Tibial nerve (tissue), 4 donors: ENCODE data around the gene SLMAP.

ENCODE experiments used
- EP300 ChIP-seq, 2 donors: sonication (generic); formaldehyde crosslinking; IDR thresholded peaks; one replicate each; pipeline ENCODE4 v1.6.1; 2017; ENCODE audit warnings: antibody characterized with exemption in 2 of 2, mild to moderate bottlenecking in 1 of 2
- TF ChIP-seq, protein P1 (sequence below), 5 experiments: fragments of 200-600 bp in 3 of 5; fragments of 450-650 bp in 2 of 5; sonication (generic) in 3 of 5; IDR thresholded peaks; one replicate each; pipeline ENCODE4 v1.5.1; 2016 to 2019; ENCODE audit warnings: antibody characterized with exemption in 5 of 5, mild to moderate bottlenecking in 3 of 5, moderate library complexity in 2 of 5

DNA sequence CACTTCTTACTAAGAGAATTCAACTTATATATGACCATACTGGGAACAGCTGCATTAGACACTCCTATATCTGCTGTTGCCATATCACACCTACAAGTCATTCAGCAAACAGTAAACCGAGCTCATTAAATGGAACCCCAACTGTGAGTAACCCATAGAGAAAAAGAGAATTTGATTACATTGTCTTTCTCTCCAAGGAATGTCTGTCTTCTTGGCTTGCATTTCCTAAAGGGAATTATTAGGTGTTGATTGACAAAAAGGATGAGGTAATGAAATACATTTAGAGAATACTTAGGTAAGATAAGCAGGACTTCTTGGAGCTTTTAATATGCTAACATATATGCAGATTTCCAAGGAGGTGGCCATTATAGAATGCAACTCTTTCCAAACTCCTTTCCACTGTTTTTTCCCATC, 76.8 kb downstream of the SLMAP start:
- TF ChIP-seq, protein P1, sequence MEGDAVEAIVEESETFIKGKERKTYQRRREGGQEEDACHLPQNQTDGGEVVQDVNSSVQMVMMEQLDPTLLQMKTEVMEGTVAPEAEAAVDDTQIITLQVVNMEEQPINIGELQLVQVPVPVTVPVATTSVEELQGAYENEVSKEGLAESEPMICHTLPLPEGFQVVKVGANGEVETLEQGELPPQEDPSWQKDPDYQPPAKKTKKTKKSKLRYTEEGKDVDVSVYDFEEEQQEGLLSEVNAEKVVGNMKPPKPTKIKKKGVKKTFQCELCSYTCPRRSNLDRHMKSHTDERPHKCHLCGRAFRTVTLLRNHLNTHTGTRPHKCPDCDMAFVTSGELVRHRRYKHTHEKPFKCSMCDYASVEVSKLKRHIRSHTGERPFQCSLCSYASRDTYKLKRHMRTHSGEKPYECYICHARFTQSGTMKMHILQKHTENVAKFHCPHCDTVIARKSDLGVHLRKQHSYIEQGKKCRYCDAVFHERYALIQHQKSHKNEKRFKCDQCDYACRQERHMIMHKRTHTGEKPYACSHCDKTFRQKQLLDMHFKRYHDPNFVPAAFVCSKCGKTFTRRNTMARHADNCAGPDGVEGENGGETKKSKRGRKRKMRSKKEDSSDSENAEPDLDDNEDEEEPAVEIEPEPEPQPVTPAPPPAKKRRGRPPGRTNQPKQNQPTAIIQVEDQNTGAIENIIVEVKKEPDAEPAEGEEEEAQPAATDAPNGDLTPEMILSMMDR (IDR thresholded peaks at IDR 0.05), result no peak
- no peak for TF ChIP-seq EP300 (IDR thresholded peaks at IDR 0.05)
